ENCODE results near the gene TEX2.

GRCh38 chr17:64160378-64160777 lies 102.7 kb downstream of the TEX2 start:
- TF ChIP-seq ZNF136 (CRISPR knock-in tag; IDR thresholded peaks at IDR 0.05; ENCODE audit: low read depth) (no peak), KDM4B (CRISPR knock-in tag; IDR thresholded peaks at IDR 0.05) (no peak), HMG20A (CRISPR knock-in tag; IDR thresholded peaks at IDR 0.05; ENCODE audit: borderline replicate concordance) (no peak)

Measured in HepG2 (cell line).